Lower leg skin (tissue), 4 donors: ENCODE results near the gene IPCEF1. TPM values are rescaled to one million over a fixed set of nuclear protein-coding genes. Genes with fewer than 3 reads are reported as not detected.

ENCODE experiments used
- DNase-seq, 2 donors: peaks; one replicate each; pipeline ENCODE4 v3.0.0-alpha.2; 2019; ENCODE audit warnings: low spot score in 2 of 2
- H3K4me3 ChIP-seq: fragments of 200-600 bp; sonication (generic); 2 replicates; pipeline ENCODE4 v1.5.1; 2017; ENCODE audit warnings: mild to moderate bottlenecking, low read depth; ENCODE audit not compliant: poor library complexity, severe bottlenecking
- POLR2A ChIP-seq, 2 donors: fragments of 450-650 bp; IDR thresholded peaks; one replicate each; pipeline ENCODE4 v1.6.1; 2016 to 2017; ENCODE audit warnings: antibody characterized with exemption in 2 of 2, mild to moderate bottlenecking in 1 of 2, moderate library complexity in 1 of 2
- WGBS, 2 donors: methylation state at CpG; one replicate each; pipeline ENCODE4 v1.1.5; 2018; 5-methylcytosine and 5-hydroxymethylcytosine counted together
- intact Hi-C: fragments of 100-400 bp; cut with DNase I; formaldehyde crosslinking; loops from one replicate; pipeline ENCODE4 v1.15.0; 2023; ENCODE audit warnings: low total_unique reads
- total RNA-seq, 4 donors: library from RNA; depleted of rRNA; stranded (reverse); fragments of >200 nt; gene quantifications; one replicate each; pipeline ENCODE4 v1.1.0, GENCODE V29; 2016
- TF ChIP-seq, protein P1 (sequence below), 3 donors: fragments of 450-650 bp; IDR thresholded peaks; one replicate each; pipeline ENCODE4 v1.5.1; 2016; ENCODE audit warnings: antibody characterized with exemption in 3 of 3, mild to moderate bottlenecking in 3 of 3, moderate library complexity in 2 of 3

The IPCEF1 gene
- total RNA-seq, 4 donors from 2014 or later: 0.67 to 1.7 (median 0.97) TPM

DNA sequence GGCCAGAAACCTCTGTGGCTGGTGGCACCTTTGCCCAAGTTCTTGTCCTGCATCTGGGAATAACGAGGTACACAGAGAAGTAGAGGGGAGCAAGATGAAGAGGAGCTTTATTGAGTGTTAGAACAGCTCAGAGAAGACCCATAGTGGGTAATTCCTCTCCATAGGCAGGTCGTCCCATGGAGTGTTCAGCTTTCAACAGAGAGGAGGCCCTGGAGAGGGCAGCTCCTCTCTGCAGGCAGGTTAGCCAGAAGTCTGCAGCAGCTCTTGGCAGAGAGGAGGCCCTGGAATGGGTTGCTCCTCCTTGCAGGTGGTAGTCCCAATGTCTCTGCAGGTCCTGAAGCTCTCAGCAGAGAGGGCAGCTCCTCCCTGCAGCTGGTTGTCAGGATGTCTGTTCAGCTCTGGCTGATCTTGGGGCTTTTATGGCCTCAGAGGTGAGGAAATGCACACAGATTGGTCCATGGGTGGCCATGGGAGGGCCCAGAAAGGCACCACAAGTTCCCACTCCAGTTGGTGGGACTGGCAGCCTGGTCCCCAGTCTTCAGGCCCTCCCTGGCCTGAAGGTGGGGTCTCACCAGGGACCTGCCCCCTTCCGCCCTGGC is 89.0 kb downstream of the IPCEF1 start:
- DNase-seq: no peak
- intact Hi-C loops: no loop called here
- TF ChIP-seq, protein P1, sequence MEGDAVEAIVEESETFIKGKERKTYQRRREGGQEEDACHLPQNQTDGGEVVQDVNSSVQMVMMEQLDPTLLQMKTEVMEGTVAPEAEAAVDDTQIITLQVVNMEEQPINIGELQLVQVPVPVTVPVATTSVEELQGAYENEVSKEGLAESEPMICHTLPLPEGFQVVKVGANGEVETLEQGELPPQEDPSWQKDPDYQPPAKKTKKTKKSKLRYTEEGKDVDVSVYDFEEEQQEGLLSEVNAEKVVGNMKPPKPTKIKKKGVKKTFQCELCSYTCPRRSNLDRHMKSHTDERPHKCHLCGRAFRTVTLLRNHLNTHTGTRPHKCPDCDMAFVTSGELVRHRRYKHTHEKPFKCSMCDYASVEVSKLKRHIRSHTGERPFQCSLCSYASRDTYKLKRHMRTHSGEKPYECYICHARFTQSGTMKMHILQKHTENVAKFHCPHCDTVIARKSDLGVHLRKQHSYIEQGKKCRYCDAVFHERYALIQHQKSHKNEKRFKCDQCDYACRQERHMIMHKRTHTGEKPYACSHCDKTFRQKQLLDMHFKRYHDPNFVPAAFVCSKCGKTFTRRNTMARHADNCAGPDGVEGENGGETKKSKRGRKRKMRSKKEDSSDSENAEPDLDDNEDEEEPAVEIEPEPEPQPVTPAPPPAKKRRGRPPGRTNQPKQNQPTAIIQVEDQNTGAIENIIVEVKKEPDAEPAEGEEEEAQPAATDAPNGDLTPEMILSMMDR (IDR thresholded peaks at IDR 0.05): no peak
- TF ChIP-seq POLR2A (IDR thresholded peaks at IDR 0.05): no peak

DNA sequence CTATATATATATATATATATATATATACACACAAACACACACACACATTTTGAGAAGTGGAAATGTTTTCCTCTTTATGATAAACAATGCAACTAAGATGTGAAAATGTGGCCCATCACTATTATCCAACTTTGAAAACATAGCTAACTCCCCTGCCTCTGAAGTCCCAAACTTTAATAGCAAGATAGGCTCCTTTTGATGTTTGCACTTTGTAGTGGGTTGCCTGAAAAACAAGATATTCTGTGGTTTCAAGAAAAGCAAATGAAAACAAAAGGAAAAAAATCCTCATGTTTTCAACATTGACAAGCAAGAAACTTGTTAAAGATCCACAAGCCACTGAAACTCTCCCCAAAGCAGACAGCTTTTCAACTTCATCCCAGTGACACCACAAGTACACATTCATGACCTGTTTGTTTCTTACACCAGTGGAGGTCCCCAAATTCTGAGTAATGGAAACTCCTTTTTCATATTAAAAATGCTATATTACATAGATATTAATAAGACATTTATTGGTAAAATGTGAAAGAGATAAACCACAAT is 90.0 kb downstream of the IPCEF1 start:
- no peak for DNase-seq
- intact Hi-C loops: no loop called here
- no peak overlapping the region for H3K4me3 ChIP-seq
- TF ChIP-seq, protein P1 (IDR thresholded peaks at IDR 0.05): no peak
- no peak for TF ChIP-seq POLR2A (IDR thresholded peaks at IDR 0.05)

More for the DNA sequence above, 89.0 kb downstream of the IPCEF1 start:
- WGBS, 2 donors: 55 to 76% methylated on average over 2 of the region's 3 CpGs
- H3K4me3 ChIP-seq: no peak overlapping the region

DNA sequence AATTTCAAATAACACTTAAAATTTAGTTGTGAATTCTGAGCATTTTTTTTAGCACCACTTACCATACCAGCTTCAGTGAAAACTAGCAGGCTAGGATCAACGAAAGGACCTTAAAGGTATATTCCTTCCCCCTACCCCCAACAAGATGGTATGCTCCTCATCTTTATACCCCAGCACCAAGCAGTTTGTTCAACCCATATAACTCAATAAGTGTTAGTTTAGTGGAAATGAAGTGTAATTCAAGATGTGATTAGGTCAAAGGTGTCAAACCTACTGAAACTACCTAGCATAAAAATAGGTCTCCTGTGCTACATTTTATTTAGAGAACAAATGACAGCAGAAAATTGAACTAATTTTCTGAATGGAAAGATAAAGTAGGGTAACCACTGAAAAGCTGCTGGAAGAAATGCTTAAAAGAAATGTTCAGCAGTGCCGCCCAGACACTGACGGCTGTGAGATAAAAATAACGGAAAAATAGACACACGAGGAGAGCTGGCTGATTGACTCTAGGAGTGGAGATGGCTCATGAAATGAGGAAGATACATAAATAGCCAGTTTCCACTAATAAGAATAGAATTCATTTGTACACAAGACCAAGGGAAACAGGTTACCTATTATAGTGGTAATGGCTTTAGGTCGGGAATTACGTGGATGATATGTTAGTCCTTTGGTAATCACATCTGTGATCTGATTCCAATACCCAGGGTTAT is 94.8 kb downstream of the IPCEF1 start:
- no peak for TF ChIP-seq POLR2A (IDR thresholded peaks at IDR 0.05)
- TF ChIP-seq, protein P1 (IDR thresholded peaks at IDR 0.05): no peak
- no peak overlapping the region for H3K4me3 ChIP-seq
- intact Hi-C loops: no loop called here
- 80 to 87% methylated on average over 7 of the region's 7 CpGs for WGBS, 2 donors
- DNase-seq: no peak

DNA sequence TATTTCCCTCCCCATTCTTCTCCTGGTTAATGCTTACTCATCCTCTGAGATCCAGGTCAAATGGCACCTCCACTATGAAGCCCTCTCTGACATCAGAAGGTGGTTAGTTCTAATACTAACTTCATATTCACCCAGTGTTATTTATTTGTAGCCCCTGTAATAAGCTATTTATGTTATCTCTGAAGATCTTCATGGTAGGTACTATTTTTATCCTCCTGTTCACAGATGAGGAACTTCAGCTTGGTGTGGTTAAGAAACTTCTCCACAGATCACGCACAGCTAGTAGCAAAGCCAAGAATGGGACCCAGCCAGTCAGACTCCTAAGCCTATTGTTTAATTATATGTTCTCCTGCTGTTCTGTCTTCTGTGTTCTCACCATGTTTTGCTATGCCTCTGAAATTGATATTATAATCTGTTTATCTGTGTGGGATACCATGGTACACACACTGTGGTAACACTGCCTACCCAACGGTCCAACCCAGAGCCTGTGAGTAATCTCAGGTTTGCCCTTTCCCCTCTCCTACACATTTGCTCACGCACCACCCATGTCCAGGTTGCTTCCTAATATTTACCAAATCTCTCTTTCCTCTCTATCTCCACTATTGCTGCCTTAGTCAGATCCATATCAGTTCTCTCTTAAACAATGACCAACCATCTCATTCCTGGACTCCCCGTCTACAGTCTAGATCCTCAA is 98.4 kb downstream of the IPCEF1 start:
- intact Hi-C loops: no loop called here
- no peak for DNase-seq
- TF ChIP-seq, protein P1 (IDR thresholded peaks at IDR 0.05): no peak
- no peak for TF ChIP-seq POLR2A (IDR thresholded peaks at IDR 0.05)
- no peak overlapping the region for H3K4me3 ChIP-seq
- WGBS, 2 donors: 77 to 80% methylated on average over 4 of the region's 4 CpGs

DNA sequence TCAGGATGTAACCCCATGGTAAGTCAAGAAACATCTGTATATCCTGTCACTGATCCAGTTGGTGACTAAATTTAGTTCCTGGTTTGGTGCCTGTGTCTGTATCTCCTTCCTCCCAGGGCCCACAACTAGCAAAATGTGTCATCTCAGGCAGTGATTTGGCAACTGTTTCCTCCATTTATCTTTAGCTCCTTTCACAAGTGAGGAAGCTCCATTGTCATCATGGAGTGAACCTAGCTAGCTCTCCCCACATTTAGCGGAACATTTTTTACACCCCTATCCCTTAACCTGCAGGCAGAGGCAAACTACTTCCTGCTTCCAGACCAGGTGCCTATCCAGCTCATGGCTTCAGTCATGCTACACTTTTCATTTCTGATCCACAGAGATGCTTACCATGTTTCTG is 99.5 kb downstream of the IPCEF1 start:
- H3K4me3 ChIP-seq: no peak overlapping the region
- WGBS, 2 donors: 73 to 81% methylated on average over 1 of the region's 1 CpG
- TF ChIP-seq, protein P1 (IDR thresholded peaks at IDR 0.05): no peak
- TF ChIP-seq POLR2A (IDR thresholded peaks at IDR 0.05): no peak
- DNase-seq: no peak
- intact Hi-C loops: no loop called here
